Measurements from ENCODE around the gene TTC7B. TPM values are rescaled to one million over a fixed set of nuclear protein-coding genes. Genes with fewer than 3 reads are reported as not detected.

The TTC7B gene
- total RNA-seq, 2 experiments from 2014 or later: 5.6 to 7.8 TPM

DNA sequence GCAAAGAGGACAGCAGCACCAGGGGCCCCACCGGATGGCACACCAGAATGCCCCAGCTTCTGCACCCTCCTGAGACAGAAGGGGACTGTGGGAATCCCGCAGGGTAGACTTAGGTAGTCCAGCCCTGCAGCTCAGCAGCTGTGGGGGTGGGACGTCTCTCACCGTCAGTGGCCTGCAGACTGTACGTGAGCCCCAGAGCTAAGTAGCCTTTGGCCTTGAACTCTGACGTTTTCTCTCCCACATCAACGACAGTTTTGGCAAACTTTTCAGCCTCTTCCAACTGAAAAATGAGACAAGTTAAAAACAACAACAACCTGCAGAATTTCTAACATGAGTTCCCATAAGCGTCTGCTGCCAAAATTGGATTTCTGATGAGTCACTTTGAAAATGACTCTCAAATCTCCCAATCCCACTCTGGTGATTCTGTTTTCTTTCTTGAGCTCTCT, 161.4 kb downstream of the TTC7B start:
- ATAC-seq: no peak
- intact Hi-C loops (cut with micrococcal nuclease): no loop called here
- Mint-ChIP-seq H3K36me3 (ENCODE audit: low read depth) (no peaks in the 10 kb centered on the region), H3K27me3 (no peaks in the 10 kb centered on the region), H3K9me3 (no peaks in the 10 kb centered on the region), H3K4me3 (no peak overlapping the region), H3K27ac (no peak overlapping the region), H3K4me1 (ENCODE audit: low read depth) (peaks cover 15% of the 10 kb centered on the region)
- TF ChIP-seq CTCF (IDR thresholded peaks at IDR 0.05): no peak
- POLR2A ChIA-PET: no interaction called here
- no peak for DNase-seq
- CTCF ChIA-PET: interaction anchor here (0.8 to 2.8 kb wide), 2 partner anchors 8 to 43 kb away, joined by 3 to 7 read pairs; no protein-coding TSS in a partner anchor

- TF ChIP-seq CTCF (IDR thresholded peaks at IDR 0.05): no peak
- Mint-ChIP-seq H3K36me3 (ENCODE audit: low read depth) (no peaks in the 10 kb centered on the region), H3K4me1 (ENCODE audit: low read depth) (no peaks in the 10 kb centered on the region), H3K4me3 (no peak overlapping the region), H3K27ac (no peak overlapping the region), H3K9me3 (no peaks in the 10 kb centered on the region), H3K27me3 (no peaks in the 10 kb centered on the region)
- ATAC-seq (no peak), DNase-seq (no peak)
- ChIA-PET CTCF (interaction anchor here (2.8 kb wide), 1 partner anchor 10 kb away, joined by 7 read pairs; no protein-coding TSS in a partner anchor), POLR2A (interaction anchor here (1.4 kb wide), 1 partner anchor 28 kb away, joined by 3 read pairs; no protein-coding TSS in a partner anchor)
- intact Hi-C loops (cut with micrococcal nuclease): no loop called here
These were observed 163.6 kb downstream of the TTC7B start for GRCh38 chr14:90652626-90653025.

DNA sequence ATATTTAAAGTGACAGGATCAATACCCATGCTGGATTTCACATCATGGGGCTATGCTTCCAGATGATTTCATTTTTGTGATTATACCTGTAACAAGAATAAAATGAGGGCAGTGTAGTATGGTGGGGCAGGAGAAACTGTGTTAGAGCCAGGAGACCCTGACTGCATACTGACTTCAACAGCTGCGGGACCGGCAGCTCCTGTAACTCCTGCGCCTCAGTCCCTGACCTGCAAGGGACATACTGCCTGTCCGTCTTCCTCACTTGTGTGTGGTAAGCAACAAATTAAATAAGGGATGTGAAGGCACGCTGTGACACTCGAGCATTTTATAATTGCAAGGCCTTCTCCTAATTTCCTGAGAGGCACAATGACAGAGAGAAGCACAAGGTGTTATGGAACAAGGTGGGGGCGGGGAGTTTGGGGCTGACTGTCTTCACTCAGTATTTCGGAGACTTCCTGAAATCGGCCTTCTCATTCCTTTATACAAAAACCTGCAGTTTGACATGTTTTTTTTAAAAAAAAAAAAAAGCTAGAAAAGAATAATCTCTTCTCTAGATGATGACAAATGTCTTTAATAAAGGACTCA, 164.2 kb downstream of the TTC7B start:
- Mint-ChIP-seq H3K9me3 (no peaks in the 10 kb centered on the region), H3K27ac (no peak overlapping the region), H3K4me1 (ENCODE audit: low read depth) (no peaks in the 10 kb centered on the region), H3K4me3 (no peak overlapping the region), H3K27me3 (no peaks in the 10 kb centered on the region), H3K36me3 (ENCODE audit: low read depth) (no peaks in the 10 kb centered on the region)
- ChIA-PET CTCF (no interaction called here), POLR2A (interaction anchor here (1.4 kb wide), 1 partner anchor 28 kb away, joined by 3 read pairs; no protein-coding TSS in a partner anchor)
- DNase-seq (no peak), ATAC-seq (no peak)
- intact Hi-C loops (cut with micrococcal nuclease): no loop called here
- no peak for TF ChIP-seq CTCF (IDR thresholded peaks at IDR 0.05)

DNA sequence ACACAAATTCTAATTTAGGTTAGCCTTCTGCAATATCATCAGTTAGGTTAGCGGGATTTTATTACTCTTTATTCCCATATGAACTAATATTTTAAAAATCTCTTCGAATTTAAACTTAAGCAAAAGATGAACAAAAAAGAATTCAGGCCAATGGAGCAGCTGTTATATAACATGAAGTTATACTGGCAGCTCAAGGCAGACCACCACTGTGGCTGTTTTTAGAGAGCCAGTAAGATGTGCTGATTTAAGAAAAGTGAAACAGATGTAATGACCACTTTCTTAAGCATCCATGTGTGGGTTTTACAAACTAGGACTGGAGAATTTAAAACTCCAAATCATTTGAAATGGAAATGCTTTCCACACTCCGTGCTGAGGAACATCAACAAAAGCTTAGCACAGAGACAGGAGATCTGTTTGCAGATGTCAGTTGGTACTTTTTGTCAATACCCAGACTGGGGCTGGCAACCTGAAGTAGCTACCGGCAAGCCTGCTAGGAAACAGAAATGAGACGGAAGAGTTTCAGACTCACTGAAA, 164.9 kb downstream of the TTC7B start:
- intact Hi-C loops (cut with micrococcal nuclease): no loop called here
- H3K27ac Mint-ChIP-seq: no peak overlapping the region
- no peaks in the 10 kb centered on the region for H3K27me3 Mint-ChIP-seq
- no peaks in the 10 kb centered on the region for H3K4me1 Mint-ChIP-seq (ENCODE audit: low read depth)
- H3K9me3 Mint-ChIP-seq: no peaks in the 10 kb centered on the region
- CTCF ChIA-PET: no interaction called here
- DNase-seq: no peak
- no peak for TF ChIP-seq CTCF (IDR thresholded peaks at IDR 0.05)
- ATAC-seq: no peak
- POLR2A ChIA-PET: interaction anchor here (1.4 kb wide), 1 partner anchor 29 kb away, joined by 3 read pairs; no protein-coding TSS in a partner anchor
- no peaks in the 10 kb centered on the region for H3K36me3 Mint-ChIP-seq (ENCODE audit: low read depth)
- no peak overlapping the region for H3K4me3 Mint-ChIP-seq

DNA sequence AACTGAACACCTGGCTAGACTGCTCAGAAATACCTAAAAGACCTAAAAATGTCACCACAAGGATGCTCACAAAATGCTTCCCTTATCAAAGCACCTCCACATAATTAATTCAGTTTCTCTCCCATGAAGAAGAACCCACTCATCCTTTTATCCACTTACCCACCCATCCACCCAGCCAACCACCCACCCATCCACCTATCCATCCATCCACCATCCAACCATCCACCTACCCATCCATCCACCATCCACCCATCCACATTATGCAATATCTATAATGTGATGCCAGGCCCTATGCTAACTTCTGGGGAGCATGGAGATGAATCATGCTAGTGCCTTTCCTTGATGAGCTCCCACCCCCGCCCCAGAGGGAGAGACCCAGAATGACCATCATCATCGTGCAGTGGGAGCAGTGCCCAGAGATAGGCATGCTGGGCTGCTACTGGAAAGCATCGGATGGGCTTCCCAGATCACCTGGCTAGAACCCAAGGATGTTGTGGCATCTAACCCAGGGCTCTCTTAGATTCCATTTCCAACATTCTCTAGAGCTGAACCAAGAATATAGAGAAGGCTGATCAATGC, 166.6 kb downstream of the TTC7B start:
- no peak overlapping the region for H3K27ac Mint-ChIP-seq
- intact Hi-C loops (cut with micrococcal nuclease): no loop called here
- ATAC-seq (no peak), DNase-seq (no peak)
- H3K4me1 Mint-ChIP-seq (ENCODE audit: low read depth): no peaks in the 10 kb centered on the region
- ChIA-PET POLR2A (no interaction called here), CTCF (no interaction called here)
- no peak for TF ChIP-seq CTCF (IDR thresholded peaks at IDR 0.05)
- no peaks in the 10 kb centered on the region for H3K36me3 Mint-ChIP-seq (ENCODE audit: low read depth)
- H3K9me3 Mint-ChIP-seq: no peaks in the 10 kb centered on the region
- no peak overlapping the region for H3K4me3 Mint-ChIP-seq
- H3K27me3 Mint-ChIP-seq: no peaks in the 10 kb centered on the region

Measured in activated CD8-positive, alpha-beta T cell treated with anti-CD3 and anti-CD28 coated beads for 36 hours (primary cell).